H1 (cell line): ENCODE results near the gene RPRD1A. TPM values are rescaled to one million over a fixed set of nuclear protein-coding genes. Genes with fewer than 3 reads are reported as not detected.

Source experiments
- CTCF ChIA-PET: fragments of 300-600 bp; sonication (Branson Sonifier 250); formaldehyde crosslinking; loops from one replicate; lab custom pipeline; 2021; ENCODE audit not compliant: partially characterized antibody; lab: Charles Lee
- POLR2A ChIA-PET: fragments of 300-600 bp; sonication (Branson Sonifier 250); formaldehyde crosslinking; loops from one replicate; lab custom pipeline; 2021; ENCODE audit warnings: inconsistent platforms; ENCODE audit not compliant: partially characterized antibody; lab: Charles Lee
- DNase-seq, 2 experiments: peaks; one replicate each; pipeline versions ENCODE4 v3.0.0 to v3.0.0-alpha.2; 2010 to 2022; ENCODE audit warnings: low spot score in 2 of 2, low read depth in 1 of 2, mixed read lengths in 1 of 2
- FAIRE-seq: peaks from 2 replicates; lab custom pipeline; 2011; peaks lifted over from hg19 to GRCh38; lab: Jason Lieb, UNC
- H2AFZ ChIP-seq: 2 replicates; pipeline ENCODE4 v1.8.1; 2012; ENCODE audit warnings: low read length, inconsistent platforms
- H2AK5ac ChIP-seq: 2 replicates; pipeline ENCODE4 v1.6.1; 2013; ENCODE audit warnings: low read depth, low read length
- H2BK120ac ChIP-seq: replicated peaks from 2 replicates; pipeline ENCODE3; 2013; ENCODE audit warnings: low read depth, low read length, inconsistent platforms
- H2BK12ac ChIP-seq: 2 replicates; pipeline ENCODE4 v1.6.1; 2013; ENCODE audit warnings: low read depth, low read length
- H2BK15ac ChIP-seq: 2 replicates; pipeline ENCODE4 v1.6.1; 2013; ENCODE audit warnings: low read length
- H2BK20ac ChIP-seq: 2 replicates; pipeline ENCODE4 v1.6.1; 2013; ENCODE audit warnings: low read length
- H2BK5ac ChIP-seq: 2 replicates; pipeline ENCODE4 v1.6.1; 2013; ENCODE audit warnings: low read depth, low read length
- H3K14ac ChIP-seq: 2 replicates; pipeline ENCODE4 v1.6.1; 2013; ENCODE audit warnings: inconsistent platforms; ENCODE audit not compliant: insufficient read length
- H3K18ac ChIP-seq: 2 replicates; pipeline ENCODE4 v1.6.1; 2013; ENCODE audit warnings: low read length; ENCODE audit errors: extremely low read depth
- H3K23ac ChIP-seq: 2 replicates; pipeline ENCODE4 v1.6.1; 2013; ENCODE audit warnings: inconsistent platforms; ENCODE audit not compliant: insufficient read length
- H3K23me2 ChIP-seq: 2 replicates; pipeline ENCODE4 v1.6.1; 2013; ENCODE audit warnings: low read depth, low read length
- H3K27ac ChIP-seq: 2 replicates; pipeline ENCODE4 v1.6.1; 2011; ENCODE audit warnings: low read depth, low read length, inconsistent platforms
- H3K27me3 ChIP-seq, 4 experiments: replicated peaks in 1 of 4; 1 replicate in 1 of 4; 2 replicates in 3 of 4; pipeline versions ENCODE4 v1.6.1 to v1.8.1; 2011 to 2013; ENCODE audit warnings: low read length in 3 of 4, mild to moderate bottlenecking in 3 of 4, inconsistent platforms in 2 of 4, mixed read lengths in 2 of 4, moderate library complexity in 1 of 4; ENCODE audit not compliant: control insufficient read depth in 3 of 4, insufficient read depth in 3 of 4; ENCODE audit errors: extremely low read depth in 1 of 4
- H3K36me3 ChIP-seq, 4 experiments: 2 replicates each; pipeline versions ENCODE4 v1.6.1 to v1.8.1; 2011 to 2013; ENCODE audit warnings: mild to moderate bottlenecking in 4 of 4, low read length in 3 of 4, moderate library complexity in 2 of 4, control low read depth in 1 of 4, inconsistent platforms in 1 of 4; ENCODE audit not compliant: insufficient read depth in 4 of 4, control insufficient read depth in 2 of 4
- H3K4ac ChIP-seq: replicated peaks from 2 replicates; pipeline ENCODE3; 2013; ENCODE audit warnings: low read length, low read depth, mixed read lengths, inconsistent platforms; ENCODE audit not compliant: insufficient read length
- H3K4me1 ChIP-seq, 4 experiments: replicated peaks in 1 of 4; 1 replicate in 1 of 4; 2 replicates in 3 of 4; pipeline versions ENCODE4 v1.6.1 to v1.8.1; 2011 to 2013; ENCODE audit warnings: low read length in 3 of 4, inconsistent platforms in 2 of 4, mixed read lengths in 1 of 4; ENCODE audit not compliant: insufficient read depth in 4 of 4, control insufficient read depth in 3 of 4
- H3K4me2 ChIP-seq, 2 experiments: 2 replicates each; pipeline versions ENCODE4 v1.6.1 to v1.8.1; 2011 to 2013; ENCODE audit warnings: low read depth in 2 of 2, low read length in 2 of 2, control low read depth in 1 of 2, inconsistent platforms in 1 of 2, mild to moderate bottlenecking in 1 of 2; ENCODE audit not compliant: insufficient read depth in 1 of 2
- H3K4me3 ChIP-seq, 4 experiments: fragments of 200-600, 300-600 bp in 1 of 4; sonication (generic), shearing (Covaris generic), sonication (Bioruptor Twin) in 1 of 4; 2 replicates each; pipeline versions ENCODE4 v1.5.1 to v1.8.1; 2011 to 2016; ENCODE audit warnings: low read length in 4 of 4, low read depth in 3 of 4, control low read depth in 2 of 4, inconsistent platforms in 2 of 4, mild to moderate bottlenecking in 2 of 4, mixed read lengths in 1 of 4, moderate library complexity in 1 of 4; ENCODE audit not compliant: insufficient read depth in 2 of 4; ENCODE audit errors: extremely low read depth in 1 of 4
- H3K56ac ChIP-seq: replicated peaks from 2 replicates; pipeline ENCODE3; 2013; ENCODE audit warnings: low read depth, mild to moderate bottlenecking, mixed read lengths, low read length, inconsistent platforms; ENCODE audit not compliant: insufficient read length
- H3K79me1 ChIP-seq: 2 replicates; pipeline ENCODE4 v1.6.1; 2013; ENCODE audit warnings: low read depth, low read length, control low read depth
- H3K79me2 ChIP-seq, 2 experiments: 2 replicates each; pipeline versions ENCODE4 v1.6.1 to v1.8.1; 2012 to 2013; ENCODE audit warnings: low read length in 2 of 2, mild to moderate bottlenecking in 2 of 2, inconsistent platforms in 1 of 2; ENCODE audit not compliant: insufficient read depth in 2 of 2, control insufficient read depth in 1 of 2
- H3K9ac ChIP-seq, 4 experiments: replicated peaks in 1 of 4; 1 replicate in 1 of 4; 2 replicates in 3 of 4; pipeline versions ENCODE4 v1.6.1 to v1.8.1; 2011 to 2013; ENCODE audit warnings: low read depth in 3 of 4, low read length in 3 of 4, control low read depth in 2 of 4, mild to moderate bottlenecking in 2 of 4, moderate library complexity in 2 of 4, inconsistent platforms in 1 of 4; ENCODE audit errors: extremely low read depth in 1 of 4
- H3K9me3 ChIP-seq, 2 experiments: 2 replicates each; pipeline versions ENCODE4 v1.6.1 to v1.8.1; 2012 to 2013; ENCODE audit warnings: mild to moderate bottlenecking in 2 of 2, moderate library complexity in 2 of 2, control low read depth in 1 of 2, inconsistent platforms in 1 of 2, low read depth in 1 of 2, low read length in 1 of 2, mixed read lengths in 1 of 2; ENCODE audit not compliant: insufficient read depth in 2 of 2
- H4K20me1 ChIP-seq, 2 experiments: replicated peaks in 1 of 2; 2 replicates each; pipeline versions ENCODE3 to v1.8.1; 2011 to 2013; ENCODE audit warnings: inconsistent platforms in 2 of 2, low read length in 2 of 2, mild to moderate bottlenecking in 1 of 2; ENCODE audit not compliant: insufficient read depth in 2 of 2, control insufficient read depth in 1 of 2
- H4K5ac ChIP-seq: 2 replicates; pipeline ENCODE4 v1.6.1; 2013; ENCODE audit warnings: low read length, low read depth, mixed read lengths, inconsistent platforms; ENCODE audit not compliant: insufficient read length
- H4K8ac ChIP-seq: 2 replicates; pipeline ENCODE4 v1.8.0; 2013; ENCODE audit warnings: mild to moderate bottlenecking, moderate library complexity, low read length, inconsistent platforms; ENCODE audit not compliant: insufficient read depth; ENCODE audit errors: extremely low read depth
- H4K91ac ChIP-seq: replicated peaks from 2 replicates; pipeline ENCODE3; 2013; ENCODE audit warnings: low read length, mixed read lengths, inconsistent platforms; ENCODE audit not compliant: insufficient read length
- CBX8 ChIP-seq: fragments of 300-800, 300-1000 bp; sonication (generic); IDR thresholded peaks from 2 replicates; pipeline ENCODE4 v1.7.1; 2016; ENCODE audit warnings: low read depth, low read length, borderline replicate concordance
- POLR2AphosphoS5 ChIP-seq: IDR thresholded peaks from 2 replicates; pipeline ENCODE4 v1.6.1; 2011; ENCODE audit warnings: low read depth, low read length
- RFX5 ChIP-seq: IDR thresholded peaks from 2 replicates; pipeline ENCODE4 v1.6.1; 2011; ENCODE audit warnings: low read depth, low read length, improper control_type of control experiment, borderline replicate concordance
- WGBS, 2 experiments: shearing (Covaris generic) in 1 of 2; methylation state at CpG; one replicate each; pipeline versions ENCODE4 v1.1.6 to v1.1.7; 2013 to 2015; ENCODE audit warnings: low lambda C conversion rate in 2 of 2, mixed read lengths in 2 of 2, inconsistent platforms in 1 of 2, low coverage in 1 of 2, missing lambda C conversion rate in 1 of 2; ENCODE audit not compliant: insufficient replicate concordance in 2 of 2, insufficient coverage in 1 of 2, insufficient read length in 1 of 2; ENCODE audit errors: extremely low coverage in 1 of 2, missing lambda C conversion rate in 1 of 2; 5-methylcytosine and 5-hydroxymethylcytosine counted together
- polyA plus RNA-seq, 7 experiments: library from polyadenylated mRNA; depleted of rRNA in 3 of 7; stranded (reverse) in 5 of 7; unstranded in 2 of 7; fragments of >200 nt in 5 of 7; fragments of 200-250 nt in 2 of 7; gene quantifications; 1 replicate in 5 of 7; 2 replicates in 1 of 7; 4 replicates in 1 of 7; pipeline versions ENCODE4 v1.2.1 to v1.2.3, GENCODE V29; 2011 to 2013; ENCODE audit warnings: missing spikeins in 2 of 7, mixed read lengths in 2 of 7
- total RNA-seq: library from RNA; stranded (reverse); fragmentation: NEBNext Ultra II Directional; extraction: Animal tissue kit (Norgen Biotek cat#: 25700); gene quantifications from 2 replicates; pipeline ENCODE4 v1.2.1, GENCODE V29; 2021

Gene RPRD1A
- total and polyA plus RNA-seq, 2 of the 8 experiments (the other 6 are each of a cell fraction or from before 2014, with no cell fraction given) = 40.5 to 106 TPM

DNA sequence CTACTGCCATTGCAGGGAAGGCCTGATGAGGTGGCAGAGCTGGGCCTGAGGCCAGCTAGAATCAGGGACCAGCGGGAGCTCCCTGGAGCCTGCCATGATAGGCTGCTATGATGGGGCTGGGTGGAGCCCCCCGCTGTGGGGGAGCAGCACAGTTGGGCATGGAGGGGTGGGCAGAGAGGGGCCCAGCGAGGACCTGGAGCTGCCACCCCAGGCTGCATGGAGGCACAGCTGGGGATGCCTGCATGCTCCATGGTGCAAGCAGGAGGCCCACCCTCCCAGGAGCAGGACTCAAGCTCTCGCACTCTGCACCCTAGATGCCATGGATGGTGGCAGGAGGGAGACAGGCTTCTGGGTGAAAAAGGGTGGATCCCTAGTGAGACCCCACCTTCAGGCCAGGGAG lies 17.8 kb upstream of the RPRD1A start:
- no peak overlapping the region for H2BK15ac ChIP-seq
- 93% methylated on average over 4 of the region's 4 CpGs; no CpG with 5 or more reads in 1 of the 2 experiments for WGBS, 2 experiments
- H2BK12ac ChIP-seq = no peak overlapping the region
- no peak overlapping the region; the same call in 1 of the 2 replicates for H4K8ac ChIP-seq
- H3K27ac ChIP-seq = no peak overlapping the region
- no peak overlapping the region for H3K14ac ChIP-seq
- no peak for DNase-seq
- no peak overlapping the region for H4K5ac ChIP-seq
- H3K23me2 ChIP-seq = no peaks in the 10 kb centered on the region
- no peaks in the 10 kb centered on the region for H3K79me2 ChIP-seq
- H3K4me2 ChIP-seq = no peak overlapping the region
- no peaks in the 10 kb centered on the region for H4K20me1 ChIP-seq
- POLR2A ChIA-PET = interaction anchor here (0.6 to 1.4 kb wide), 2 partner anchors 17 to 66 kb away, joined by 3 to 4 read pairs; partner anchors contain the start of gene RPRD1A
- TF ChIP-seq CBX8 = no peak
- no peak for TF ChIP-seq POLR2AphosphoS5
- TF ChIP-seq RFX5 = no peak
- no peak for FAIRE-seq
- H3K9ac ChIP-seq = no peak overlapping the region
- no peaks in the 10 kb centered on the region for H3K36me3 ChIP-seq
- peaks cover 0 to 2% of the 10 kb centered on the region in 2 experiments; a peak in 1 of 4 replicates for H3K9me3 ChIP-seq
- no peak overlapping the region for H3K56ac ChIP-seq
- H2BK5ac ChIP-seq = no peak overlapping the region
- no peaks in the 10 kb centered on the region for H3K4me1 ChIP-seq
- H2AFZ ChIP-seq = no peak overlapping the region
- H3K79me1 ChIP-seq = no peaks in the 10 kb centered on the region
- CTCF ChIA-PET = interaction anchor here (1.1 to 1.9 kb wide), 3 partner anchors 10 to 41 kb away, joined by 4 to 25 read pairs (median 4); no protein-coding TSS in a partner anchor
- H4K91ac ChIP-seq = no peak overlapping the region
- H3K27me3 ChIP-seq = no peaks in the 10 kb centered on the region
- no peak overlapping the region for H3K23ac ChIP-seq
- H2AK5ac ChIP-seq = no peak overlapping the region
- no peak overlapping the region for H3K4me3 ChIP-seq
- no peak overlapping the region for H2BK20ac ChIP-seq
- H3K4ac ChIP-seq = no peak overlapping the region
- H2BK120ac ChIP-seq = no peak overlapping the region
- no peak overlapping the region for H3K18ac ChIP-seq
